K562 (cell line): ENCODE measurements around the gene CCDC82. TPM values are rescaled to one million over a fixed set of nuclear protein-coding genes. Genes with fewer than 3 reads are reported as not detected.
A peak's percentile ranks its signal among the peaks of the same experiment; 100 is the strongest.

Experiments
- ATAC-seq: fragments of 200-7000 bp; cut with Tn5 transposase; 3 replicates; pipeline ENCODE4 v1.9.1; 2020; ENCODE audit warnings: moderate library complexity
- BruUV-seq: library from RNA; stranded (reverse); fragments of 400-500 nt; replicated peaks from 2 replicates; lab custom pipeline; 2021; lab: Mats Ljungman, UMichigan
- CTCF ChIA-PET: fragments of 300-600 bp; formaldehyde crosslinking; extraction: SDS; loops from one replicate; lab custom pipeline; 2021; ENCODE audit warnings: low intra/inter-chr PET ratio; lab: Yijun Ruan, JAX
- POLR2A ChIA-PET: fragments of 300-600, 350-650 bp; sonication (Branson Sonifier 250); formaldehyde crosslinking; extraction: SDS; loops from one replicate; lab custom pipeline; 2021; ENCODE audit warnings: antibody characterized with exemption, inconsistent platforms; lab: Yijun Ruan, JAX
- DNase-seq, 4 experiments: peaks; one replicate each; pipeline versions ENCODE4 v3.0.0 to v3.0.0-alpha.2; 2011 to 2018; ENCODE audit warnings: low spot score in 3 of 4, mixed read lengths in 3 of 4; ENCODE audit errors: extremely low read depth in 1 of 4
- FAIRE-seq: peaks from 2 replicates; lab custom pipeline; 2011; peaks lifted over from hg19 to GRCh38; lab: Jason Lieb, UNC
- H2AFZ ChIP-seq: 2 replicates; pipeline ENCODE4 v1.6.0; 2011; ENCODE audit warnings: low read depth, low read length, control low read depth, inconsistent platforms
- H3K27ac ChIP-seq: fragments of 200-600 bp; 3 replicates; pipeline ENCODE4 v1.8.0; 2011; ENCODE audit warnings: low read depth, mild to moderate bottlenecking, control low read depth, inconsistent platforms, low read length, moderate library complexity, mixed read lengths; ENCODE audit errors: extremely low read depth
- H3K27me3 ChIP-seq, 2 experiments: fragments of 300-600 bp in 1 of 2; 2 replicates in 1 of 2; 3 replicates in 1 of 2; pipeline versions ENCODE4 v1.6.0 to v1.8.0; 2011; ENCODE audit warnings: inconsistent platforms in 2 of 2, low read length in 2 of 2, mild to moderate bottlenecking in 1 of 2, mixed read lengths in 1 of 2, moderate library complexity in 1 of 2; ENCODE audit not compliant: control insufficient read depth in 2 of 2, insufficient read depth in 2 of 2
- H3K36me3 ChIP-seq: fragments of 300-600 bp; 3 replicates; pipeline ENCODE4 v1.8.0; 2011; ENCODE audit warnings: mild to moderate bottlenecking, low read length, inconsistent platforms; ENCODE audit not compliant: control insufficient read depth, insufficient read depth
- H3K4me1 ChIP-seq, 2 experiments: fragments of 200-600 bp in 1 of 2; replicated peaks in 1 of 2; 2 replicates in 1 of 2; 3 replicates in 1 of 2; pipeline versions ENCODE4 v1.5.1 to v1.8.0; 2011; ENCODE audit warnings: inconsistent platforms in 2 of 2, low read length in 2 of 2, mild to moderate bottlenecking in 1 of 2, mixed read lengths in 1 of 2, moderate library complexity in 1 of 2; ENCODE audit not compliant: control insufficient read depth in 2 of 2, insufficient read depth in 2 of 2
- H3K4me2 ChIP-seq: 2 replicates; pipeline ENCODE4 v1.6.1; 2011; ENCODE audit warnings: low read length, control low read depth, inconsistent platforms, mixed read lengths; ENCODE audit not compliant: insufficient read depth
- H3K4me3 ChIP-seq: fragments of 200-600 bp; sonication (generic), shearing (Covaris generic); 2 replicates; pipeline ENCODE4 v1.5.1; 2016; ENCODE audit warnings: control low read depth, inconsistent platforms
- H3K79me2 ChIP-seq: fragments of 200-600 bp; 3 replicates; pipeline ENCODE4 v1.8.0; 2011; ENCODE audit warnings: low read length, inconsistent platforms; ENCODE audit not compliant: control insufficient read depth, insufficient read depth
- H3K9ac ChIP-seq, 2 experiments: 2 replicates each; pipeline versions ENCODE4 v1.6.0 to v1.6.1; 2011; ENCODE audit warnings: low read depth in 2 of 2, low read length in 2 of 2, control low read depth in 1 of 2, inconsistent platforms in 1 of 2, mild to moderate bottlenecking in 1 of 2, mixed read lengths in 1 of 2; ENCODE audit not compliant: insufficient read depth in 1 of 2
- H3K9me1 ChIP-seq: one replicate; pipeline ENCODE4 v1.6.0; 2011; ENCODE audit warnings: inconsistent platforms, mild to moderate bottlenecking, low read length, moderate library complexity; ENCODE audit not compliant: control insufficient read depth, insufficient read depth
- H3K9me3 ChIP-seq: replicated peaks from 2 replicates; pipeline ENCODE4 v1.5.1; 2011; ENCODE audit warnings: low read depth, low read length, inconsistent platforms; ENCODE audit not compliant: control insufficient read depth, insufficient read depth
- H4K20me1 ChIP-seq: replicated peaks from 2 replicates; pipeline ENCODE4 v1.6.1; 2011; ENCODE audit warnings: low read length, inconsistent platforms, mixed read lengths; ENCODE audit not compliant: control insufficient read depth, insufficient read depth
- KDM5B ChIP-seq: fragments of 200-600 bp; sonication (generic); IDR thresholded peaks from 2 replicates; pipeline ENCODE4 v1.6.1; 2012; ENCODE audit warnings: low read depth, mild to moderate bottlenecking, moderate library complexity, low read length, control low read depth, inconsistent platforms; ENCODE audit not compliant: insufficient replicate concordance
- ZNF431 ChIP-seq: sonication (generic); formaldehyde crosslinking; IDR thresholded peaks from 2 replicates; pipeline ENCODE4 v1.8.0; 2022; ENCODE audit warnings: mild to moderate bottlenecking, missing genetic modification reagents
- WGBS: fragments of 100-300 bp; shearing (Covaris generic); methylation state at CpG from one replicate; pipeline ENCODE4 v1.1.6; 2016; ENCODE audit warnings: low coverage, mixed read lengths; ENCODE audit not compliant: insufficient coverage; ENCODE audit errors: missing lambda C conversion rate; 5-methylcytosine and 5-hydroxymethylcytosine counted together
- in situ Hi-C: fragments of 300-500 bp; cut with MboI; formaldehyde crosslinking; loops from 4 replicates; pipeline ENCODE4 v1.15.0; 2018; ENCODE audit warnings: inconsistent platforms, mixed read lengths
- intact Hi-C: fragments of 100-400 bp; cut with micrococcal nuclease; formaldehyde crosslinking; loops from 2 replicates; pipeline ENCODE4 v1.14.2; 2022
- polyA plus RNA-seq, 8 experiments: library from polyadenylated mRNA; depleted of rRNA in 4 of 8; stranded (reverse) in 5 of 8; unstranded in 3 of 8; fragments of >200 nt; fragmentation: Nextera tagmentation in 2 of 8; fragmentation: Illumina TruSeq in 1 of 8; extraction: Ambion mirVana in 2 of 8; extraction: Trizol in 1 of 8; gene quantifications; 2 replicates each; pipeline versions ENCODE4 v1.2.1 to v1.2.3, GENCODE V29; 2011 to 2014; ENCODE audit warnings: inconsistent platforms in 1 of 8, missing spikeins in 1 of 8
- total RNA-seq, 7 experiments: library from RNA; depleted of rRNA in 6 of 7; stranded (reverse); fragments of >200 nt in 6 of 7; fragmentation: Illumina TruSeq in 2 of 7; extraction: Trizol in 2 of 7; gene quantifications; 2 replicates each; pipeline versions ENCODE4 v1.2.1 to v1.2.3, GENCODE V29; 2011 to 2021; ENCODE audit warnings: low replicate concordance in 1 of 7
- TF ChIP-seq, protein P1 (sequence below), 2 experiments: fragments of 450-650 bp; formaldehyde crosslinking in 1 of 2; IDR thresholded peaks; 2 replicates each; pipeline versions ENCODE4 v1.4.0 to v1.6.1; 2014 to 2020; ENCODE audit warnings: mild to moderate bottlenecking in 2 of 2, borderline replicate concordance in 1 of 2, low read depth in 1 of 2

The CCDC82 gene
- total and polyA plus RNA-seq, 9 of the 15 experiments (the other 6 are each of a cell fraction or from before 2014, with no cell fraction given), result 12.5 to 51.3 (median 24.5) TPM

DNA sequence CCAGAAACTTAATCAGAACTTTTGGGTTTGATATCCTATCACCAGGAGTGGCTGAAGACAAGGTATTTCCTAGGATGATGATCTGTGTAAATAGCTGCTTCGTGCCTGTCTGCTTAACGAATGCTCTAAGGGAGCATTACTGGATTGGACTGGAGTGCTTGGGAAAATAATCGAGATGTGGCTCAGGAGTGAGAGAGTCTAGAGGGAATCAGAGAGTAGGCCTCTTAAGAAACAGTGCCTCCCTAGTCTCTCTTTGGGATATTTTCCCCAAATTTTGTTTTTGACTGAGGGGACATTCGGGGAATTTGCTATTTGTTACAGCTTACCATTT, 49.2 kb downstream of the CCDC82 start:
- no peak for ATAC-seq
- peak overlapping the region; percentile 87 for H3K4me2 ChIP-seq
- H3K79me2 ChIP-seq, result peaks cover 74% of the 10 kb centered on the region
- no peaks in the 10 kb centered on the region for H3K9me3 ChIP-seq
- intact Hi-C loops, result loop anchor here (5.0 to 10.0 kb wide), 3 partner anchors 48 to 416 kb away; partner anchors contain the start of gene MTMR2
- H3K27me3 ChIP-seq, result no peaks in the 10 kb centered on the region
- peak overlapping the region; percentile 95; the same call in 1 of the 2 replicates for H2AFZ ChIP-seq
- H3K9ac ChIP-seq, result peak overlapping the region; percentile 50 to 81; a peak in 3 of 4 replicates
- H3K4me1 ChIP-seq, result peaks cover 30 to 60% of the 10 kb centered on the region in 2 experiments
- H3K9me1 ChIP-seq, result no peaks in the 10 kb centered on the region
- no peak for TF ChIP-seq ZNF431
- TF ChIP-seq, protein P1, sequence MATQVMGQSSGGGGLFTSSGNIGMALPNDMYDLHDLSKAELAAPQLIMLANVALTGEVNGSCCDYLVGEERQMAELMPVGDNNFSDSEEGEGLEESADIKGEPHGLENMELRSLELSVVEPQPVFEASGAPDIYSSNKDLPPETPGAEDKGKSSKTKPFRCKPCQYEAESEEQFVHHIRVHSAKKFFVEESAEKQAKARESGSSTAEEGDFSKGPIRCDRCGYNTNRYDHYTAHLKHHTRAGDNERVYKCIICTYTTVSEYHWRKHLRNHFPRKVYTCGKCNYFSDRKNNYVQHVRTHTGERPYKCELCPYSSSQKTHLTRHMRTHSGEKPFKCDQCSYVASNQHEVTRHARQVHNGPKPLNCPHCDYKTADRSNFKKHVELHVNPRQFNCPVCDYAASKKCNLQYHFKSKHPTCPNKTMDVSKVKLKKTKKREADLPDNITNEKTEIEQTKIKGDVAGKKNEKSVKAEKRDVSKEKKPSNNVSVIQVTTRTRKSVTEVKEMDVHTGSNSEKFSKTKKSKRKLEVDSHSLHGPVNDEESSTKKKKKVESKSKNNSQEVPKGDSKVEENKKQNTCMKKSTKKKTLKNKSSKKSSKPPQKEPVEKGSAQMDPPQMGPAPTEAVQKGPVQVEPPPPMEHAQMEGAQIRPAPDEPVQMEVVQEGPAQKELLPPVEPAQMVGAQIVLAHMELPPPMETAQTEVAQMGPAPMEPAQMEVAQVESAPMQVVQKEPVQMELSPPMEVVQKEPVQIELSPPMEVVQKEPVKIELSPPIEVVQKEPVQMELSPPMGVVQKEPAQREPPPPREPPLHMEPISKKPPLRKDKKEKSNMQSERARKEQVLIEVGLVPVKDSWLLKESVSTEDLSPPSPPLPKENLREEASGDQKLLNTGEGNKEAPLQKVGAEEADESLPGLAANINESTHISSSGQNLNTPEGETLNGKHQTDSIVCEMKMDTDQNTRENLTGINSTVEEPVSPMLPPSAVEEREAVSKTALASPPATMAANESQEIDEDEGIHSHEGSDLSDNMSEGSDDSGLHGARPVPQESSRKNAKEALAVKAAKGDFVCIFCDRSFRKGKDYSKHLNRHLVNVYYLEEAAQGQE (IDR thresholded peaks at IDR 0.05; ENCODE audit: borderline replicate concordance), result 0 out of 2 replicates have a peak, but pooled peaks have one; percentile 16
- TF ChIP-seq, protein P1 (CRISPR knock-in tag; IDR thresholded peaks at IDR 0.05; ENCODE audit: low read depth), result no peak
- TF ChIP-seq KDM5B, result peak; percentile 5
- H4K20me1 ChIP-seq, result no peaks in the 10 kb centered on the region
- ChIA-PET POLR2A (interaction anchor here (0.7 to 3.7 kb wide), 4 partner anchors 19 to 321 kb away, joined by 3 to 20 read pairs (median 3); no protein-coding TSS in a partner anchor), CTCF (no interaction called here)
- BruUV-seq, result TSS peak; percentile 30
- peak overlapping the region; percentile 70 for H3K4me3 ChIP-seq
- H3K36me3 ChIP-seq, result no peaks in the 10 kb centered on the region
- DNase-seq, result no peak
- in situ Hi-C loops, result loop anchor here (5.0 kb wide), 1 partner anchor 273 kb away; no protein-coding TSS in a partner anchor
- 15% methylated on average over 4 of the region's 4 CpGs for WGBS
- FAIRE-seq, result no peak
- no peak overlapping the region; the same call in 2 of the 3 replicates for H3K27ac ChIP-seq
